H7 (cell line): ENCODE data around the gene MEIS2. TPM values are rescaled to one million over a fixed set of nuclear protein-coding genes. Genes with fewer than 3 reads are reported as not detected.
"Not testable (repeated sequence)": the region's sequence is repeated elsewhere in the genome, so short reads cannot be mapped to it uniquely, and the experiment has no call there.

ENCODE experiments used
- DNase-seq: peaks from one replicate; pipeline ENCODE4 v3.0.0; 2012
- H3K27me3 ChIP-seq: 2 replicates; pipeline ENCODE4 v1.6.0; 2011; ENCODE audit warnings: mild to moderate bottlenecking, low read length; ENCODE audit not compliant: control insufficient read depth, insufficient read depth
- H3K36me3 ChIP-seq: replicated peaks from 2 replicates; pipeline ENCODE4 v1.5.1; 2011; ENCODE audit warnings: low read length; ENCODE audit not compliant: control insufficient read depth, insufficient read depth
- H3K4me3 ChIP-seq: 2 replicates; pipeline ENCODE4 v1.5.1; 2011; ENCODE audit warnings: low read depth, mild to moderate bottlenecking, control low read depth, low read length, moderate library complexity; ENCODE audit not compliant: insufficient read depth
- total RNA-seq: library from RNA; depleted of rRNA; stranded (reverse); fragments of >200 nt; shearing (Covaris generic); gene quantifications from 2 replicates; pipeline ENCODE4 v1.2.3, GENCODE V29; 2014

The MEIS2 gene
- total RNA-seq, 1 experiment from 2014 or later = 1.8 TPM

GRCh38 chr15:36982430-36982829 lies 117.9 kb downstream of the MEIS2 start:
- H3K36me3 ChIP-seq = no peaks in the 10 kb centered on the region
- no peak overlapping the region for H3K4me3 ChIP-seq
- H3K27me3 ChIP-seq = no peaks in the 10 kb centered on the region
- DNase-seq = no peak

GRCh38 chr15:36980281-36980680 lies 120.1 kb downstream of the MEIS2 start:
- DNase-seq, H3K36me3 ChIP-seq, H3K4me3 ChIP-seq, H3K27me3 ChIP-seq: not testable (repeated sequence)

- no peaks in the 10 kb centered on the region for H3K27me3 ChIP-seq
- no peak overlapping the region for H3K4me3 ChIP-seq
- DNase-seq = no peak
- no peaks in the 10 kb centered on the region for H3K36me3 ChIP-seq
These were observed 121.7 kb downstream of the MEIS2 start for GRCh38 chr15:36978625-36979024.

GRCh38 chr15:36978126-36978525 lies 122.2 kb downstream of the MEIS2 start:
- Histone ChIP-seq H3K4me3 (no peak overlapping the region), H3K36me3 (no peaks in the 10 kb centered on the region), H3K27me3 (no peaks in the 10 kb centered on the region)
- DNase-seq = peak; percentile 12

- DNase-seq = no peak
- H3K4me3 ChIP-seq = no peak overlapping the region
- H3K36me3 ChIP-seq = no peaks in the 10 kb centered on the region
- no peaks in the 10 kb centered on the region for H3K27me3 ChIP-seq
These were observed 122.7 kb downstream of the MEIS2 start for GRCh38 chr15:36977659-36978058.

GRCh38 chr15:36972704-36973103 lies 127.6 kb downstream of the MEIS2 start:
- DNase-seq = no peak
- H3K36me3 ChIP-seq = no peaks in the 10 kb centered on the region
- no peaks in the 10 kb centered on the region for H3K27me3 ChIP-seq
- no peak overlapping the region for H3K4me3 ChIP-seq

- no peak overlapping the region for H3K4me3 ChIP-seq
- no peaks in the 10 kb centered on the region for H3K36me3 ChIP-seq
- DNase-seq = no peak
- no peaks in the 10 kb centered on the region for H3K27me3 ChIP-seq
These were observed 129.8 kb downstream of the MEIS2 start for GRCh38 chr15:36970522-36970921.

- Histone ChIP-seq H3K36me3 (no peaks in the 10 kb centered on the region), H3K4me3 (no peak overlapping the region), H3K27me3 (no peaks in the 10 kb centered on the region)
- no peak for DNase-seq
These were observed 132.4 kb downstream of the MEIS2 start for GRCh38 chr15:36967929-36968328.

- Histone ChIP-seq H3K4me3 (no peak overlapping the region), H3K36me3 (no peaks in the 10 kb centered on the region), H3K27me3 (no peaks in the 10 kb centered on the region)
- DNase-seq = no peak
These were observed 133.6 kb downstream of the MEIS2 start for GRCh38 chr15:36966708-36967107.

- H3K4me3 ChIP-seq = no peak overlapping the region
These were observed 134.6 kb downstream of the MEIS2 start for GRCh38 chr15:36965570-36966342.

GRCh38 chr15:36964626-36965025 lies 135.7 kb downstream of the MEIS2 start:
- no peak for DNase-seq
- no peaks in the 10 kb centered on the region for H3K27me3 ChIP-seq
- H3K36me3 ChIP-seq = no peaks in the 10 kb centered on the region
- H3K4me3 ChIP-seq = no peak overlapping the region

More at GRCh38 chr15:36965570-36966342, 134.6 kb downstream of the MEIS2 start:
- DNase-seq = no peak
- Histone ChIP-seq H3K27me3 (no peaks in the 10 kb centered on the region), H3K36me3 (no peaks in the 10 kb centered on the region)

GRCh38 chr15:36961956-36962355 lies 138.4 kb downstream of the MEIS2 start:
- Histone ChIP-seq H3K36me3 (no peaks in the 10 kb centered on the region), H3K27me3 (no peaks in the 10 kb centered on the region), H3K4me3 (no peak overlapping the region)
- DNase-seq = no peak

GRCh38 chr15:36960947-36961227 lies 139.5 kb downstream of the MEIS2 start:
- Histone ChIP-seq H3K36me3 (no peaks in the 10 kb centered on the region), H3K27me3 (no peaks in the 10 kb centered on the region), H3K4me3 (no peak overlapping the region)
- DNase-seq = no peak

- no peak for DNase-seq
- no peaks in the 10 kb centered on the region for H3K36me3 ChIP-seq
- no peaks in the 10 kb centered on the region for H3K27me3 ChIP-seq
- H3K4me3 ChIP-seq = no peak overlapping the region
These were observed 140.0 kb downstream of the MEIS2 start for GRCh38 chr15:36960179-36960946.

- Histone ChIP-seq H3K36me3 (no peaks in the 10 kb centered on the region), H3K27me3 (no peaks in the 10 kb centered on the region), H3K4me3 (no peak overlapping the region)
- DNase-seq = no peak
These were observed 140.6 kb downstream of the MEIS2 start for GRCh38 chr15:36959746-36960145.
